ENCODE measurements around the gene ZMIZ1.

ZMIZ1 gene

GRCh38 chr10:79142064-79142491 lies 73.3 kb downstream of the ZMIZ1 start:
- no peak for DNase-seq

GRCh38 chr10:79142522-79143309 lies 74.0 kb downstream of the ZMIZ1 start:
- DNase-seq = no peak

GRCh38 chr10:79143879-79144278 lies 75.1 kb downstream of the ZMIZ1 start:
- DNase-seq = no peak

GRCh38 chr10:79144351-79145173 lies 75.8 kb downstream of the ZMIZ1 start:
- no peak for DNase-seq

GRCh38 chr10:79145174-79145483 lies 76.4 kb downstream of the ZMIZ1 start:
- DNase-seq = no peak

GRCh38 chr10:79145517-79146470 lies 77.0 kb downstream of the ZMIZ1 start:
- no peak for DNase-seq

- DNase-seq = no peak
Observed at GRCh38 chr10:79146611-79147130, 77.9 kb downstream of the ZMIZ1 start.

GRCh38 chr10:79147306-79147705 lies 78.5 kb downstream of the ZMIZ1 start:
- no peak for DNase-seq

- no peak for DNase-seq
Observed at GRCh38 chr10:79147796-79148451, 79.2 kb downstream of the ZMIZ1 start.

- DNase-seq = no peak
Observed at GRCh38 chr10:79148452-79149344, 79.9 kb downstream of the ZMIZ1 start.

GRCh38 chr10:79149345-79149661 lies 80.5 kb downstream of the ZMIZ1 start:
- DNase-seq = no peak

- no peak for DNase-seq
Observed at GRCh38 chr10:79149662-79150443, 81.1 kb downstream of the ZMIZ1 start.

GRCh38 chr10:79150444-79150754 lies 81.6 kb downstream of the ZMIZ1 start:
- DNase-seq = no peak

- DNase-seq = no peak
Observed at GRCh38 chr10:79152423-79152817, 83.7 kb downstream of the ZMIZ1 start.

- no peak for DNase-seq
Observed at GRCh38 chr10:79153745-79154144, 85.0 kb downstream of the ZMIZ1 start.

- no peak for DNase-seq
Observed at GRCh38 chr10:79155301-79156081, 86.7 kb downstream of the ZMIZ1 start.

GRCh38 chr10:79156334-79157274 lies 87.8 kb downstream of the ZMIZ1 start:
- no peak for DNase-seq

GRCh38 chr10:79158004-79158340 lies 89.2 kb downstream of the ZMIZ1 start:
- no peak for DNase-seq

Measured in NCI-H774 (cell line).